HCT116 (cell line): Measurements from ENCODE around the gene ZNF213. TPM values are rescaled to one million over a fixed set of nuclear protein-coding genes. Genes with fewer than 3 reads are reported as not detected.

Experiments used
- ATAC-seq: fragments of 200-7000 bp; cut with Tn5 transposase; 2 replicates; pipeline ENCODE4 v1.9.1; 2020; ENCODE audit warnings: mild to moderate bottlenecking, moderate library complexity
- BruUV-seq: library from RNA; stranded (reverse); fragments of 400-500 nt; replicated peaks from 2 replicates; lab custom pipeline; 2021; lab: Mats Ljungman, UMichigan
- CTCF ChIA-PET: fragments of 300-600 bp; sonication (Branson Sonifier 250); formaldehyde crosslinking; loops from one replicate; lab custom pipeline; 2021; ENCODE audit warnings: antibody characterized with exemption; lab: Charles Lee
- POLR2A ChIA-PET: fragments of 300-600, 350-600 bp; sonication (Branson Sonifier 250); formaldehyde crosslinking; loops from one replicate; lab custom pipeline; 2021; ENCODE audit warnings: antibody characterized with exemption; lab: Charles Lee
- RAD21 ChIA-PET, 2 experiments: fragments of 300-600 bp; sonication (Branson Sonifier 250); formaldehyde crosslinking; loops; one replicate each; lab custom pipeline; 2023; ENCODE audit warnings: low total read pairs in 2 of 2; ENCODE audit not compliant: uncharacterized antibody in 2 of 2, unreplicated experiment in 2 of 2, low non-redundant PET in 1 of 2; lab: Charles Lee
- DNase-seq: peaks from one replicate; pipeline ENCODE4 v3.0.0-alpha.2; 2010; ENCODE audit warnings: low read depth, low spot score
- H2AFZ ChIP-seq: fragments of 200-600 bp; shearing (Covaris generic), sonication (generic); 2 replicates; pipeline ENCODE4 v1.6.1; 2017; ENCODE audit warnings: low read depth, mixed run types, mixed read lengths, antibody characterized with exemption, low read length; ENCODE audit not compliant: poor library complexity, severe bottlenecking
- H3K27ac ChIP-seq: 2 replicates; pipeline ENCODE4 v1.5.1; 2012; ENCODE audit warnings: low read depth, low read length
- H3K27me3 ChIP-seq: fragments of 200-600 bp; sonication (generic); 2 replicates; pipeline ENCODE4 v1.6.1; 2016; ENCODE audit warnings: mixed run types, low read length, mixed read lengths; ENCODE audit not compliant: insufficient read depth
- H3K36me3 ChIP-seq, 2 experiments: fragments of 200-500 bp in 1 of 2; fragments of 200-600 bp in 1 of 2; sonication (Bioruptor generic) in 1 of 2; sonication (generic) in 1 of 2; 2 replicates each; pipeline versions ENCODE4 v1.5.1 to v1.6.1; 2014 to 2016; ENCODE audit warnings: low read length in 2 of 2, inconsistent platforms in 1 of 2, mixed read lengths in 1 of 2, mixed run types in 1 of 2; ENCODE audit not compliant: insufficient read depth in 2 of 2, control insufficient read depth in 1 of 2
- H3K4me1 ChIP-seq, 2 experiments: fragments of 200-600 bp in 1 of 2; sonication (generic) in 1 of 2; 2 replicates each; pipeline versions ENCODE4 v1.5.1 to v1.6.1; 2012 to 2017; ENCODE audit warnings: low read length in 2 of 2, inconsistent platforms in 1 of 2, mild to moderate bottlenecking in 1 of 2, mixed read lengths in 1 of 2, mixed run types in 1 of 2, moderate library complexity in 1 of 2; ENCODE audit not compliant: insufficient read depth in 2 of 2, control insufficient read depth in 1 of 2
- H3K4me2 ChIP-seq: fragments of 200-600 bp; sonication (generic); 2 replicates; pipeline ENCODE4 v1.6.1; 2017; ENCODE audit warnings: mixed run types, low read length, mixed read lengths
- H3K4me3 ChIP-seq, 2 experiments: fragments of 200-600 bp in 1 of 2; sonication (generic) in 1 of 2; replicated peaks in 1 of 2; 2 replicates each; pipeline ENCODE4 v1.5.1; 2011 to 2016; ENCODE audit warnings: low read length in 2 of 2, control low read depth in 1 of 2, low read depth in 1 of 2, mild to moderate bottlenecking in 1 of 2, mixed read lengths in 1 of 2, mixed run types in 1 of 2
- H3K79me2 ChIP-seq: fragments of 200-600 bp; sonication (generic); 2 replicates; pipeline ENCODE4 v1.6.1; 2017; ENCODE audit warnings: mild to moderate bottlenecking, mixed run types, low read length, moderate library complexity, mixed read lengths; ENCODE audit not compliant: insufficient read depth
- H3K9ac ChIP-seq: fragments of 200-600 bp; sonication (generic); 2 replicates; pipeline ENCODE4 v1.6.1; 2016; ENCODE audit warnings: low read length, mixed read lengths
- H3K9me2 ChIP-seq: fragments of 200-600 bp; sonication (generic), shearing (Covaris generic); 2 replicates; pipeline ENCODE4 v1.6.1; 2017; ENCODE audit warnings: mixed run types, mild to moderate bottlenecking, moderate library complexity; ENCODE audit not compliant: insufficient read depth
- H3K9me3 ChIP-seq, 2 experiments: fragments of 200-500 bp in 1 of 2; fragments of 200-600 bp in 1 of 2; sonication (Bioruptor generic) in 1 of 2; sonication (generic) in 1 of 2; 2 replicates each; pipeline ENCODE4 v1.6.1; 2014 to 2017; ENCODE audit warnings: low read length in 2 of 2, mixed read lengths in 2 of 2, inconsistent platforms in 1 of 2, low read depth in 1 of 2, mild to moderate bottlenecking in 1 of 2, mixed run types in 1 of 2, moderate library complexity in 1 of 2; ENCODE audit not compliant: control insufficient read depth in 1 of 2, insufficient read depth in 1 of 2
- H4K20me1 ChIP-seq: fragments of 200-600 bp; sonication (generic), shearing (Covaris generic); 2 replicates; pipeline ENCODE4 v1.6.1; 2017; ENCODE audit warnings: mixed run types, mild to moderate bottlenecking, moderate library complexity; ENCODE audit not compliant: insufficient read depth
- CEBPB ChIP-seq: IDR thresholded peaks from 2 replicates; pipeline ENCODE4 v1.6.1; 2012; ENCODE audit warnings: low read depth
- EGR1 ChIP-seq: IDR thresholded peaks from 2 replicates; pipeline ENCODE4 v1.6.1; 2012; ENCODE audit warnings: low read depth
- ELF1 ChIP-seq: IDR thresholded peaks from 2 replicates; pipeline ENCODE4 v1.6.1; 2012; ENCODE audit warnings: low read depth, borderline replicate concordance
- EZH2 ChIP-seq: fragments of 200-600 bp; sonication (generic); IDR thresholded peaks from 2 replicates; pipeline ENCODE4 v1.6.1; 2017; ENCODE audit warnings: antibody characterized with exemption, mixed run types
- EZH2phosphoT487 ChIP-seq: fragments of 200-600 bp; IDR thresholded peaks from 2 replicates; pipeline ENCODE4 v1.6.1; 2018; ENCODE audit warnings: antibody characterized with exemption, borderline replicate concordance
- FOSL1 ChIP-seq: IDR thresholded peaks from 2 replicates; pipeline ENCODE4 v1.6.1; 2012; ENCODE audit warnings: low read depth
- JUND ChIP-seq: IDR thresholded peaks from 2 replicates; pipeline ENCODE4 v1.6.1; 2012
- MAX ChIP-seq: IDR thresholded peaks from 2 replicates; pipeline ENCODE4 v1.6.1; 2012
- POLR2A ChIP-seq: IDR thresholded peaks from 2 replicates; pipeline ENCODE4 v1.7.0; 2011; ENCODE audit warnings: borderline replicate concordance; ENCODE audit not compliant: insufficient read depth, insufficient read length; ENCODE audit errors: extremely low read depth
- POLR2AphosphoS5 ChIP-seq: IDR thresholded peaks from 2 replicates; pipeline ENCODE4 v1.6.1; 2011; ENCODE audit warnings: mild to moderate bottlenecking, low read depth, low read length, moderate library complexity
- REST ChIP-seq: IDR thresholded peaks from 2 replicates; pipeline ENCODE4 v1.6.1; 2012; ENCODE audit warnings: low read depth
- SIN3A ChIP-seq: IDR thresholded peaks from 2 replicates; pipeline ENCODE4 v1.6.1; 2012; ENCODE audit warnings: low read depth
- SP1 ChIP-seq: IDR thresholded peaks from 2 replicates; pipeline ENCODE4 v1.6.1; 2012; ENCODE audit warnings: low read depth
- TCF7L2 ChIP-seq: IDR thresholded peaks from 2 replicates; pipeline ENCODE4 v1.7.0; 2011; ENCODE audit warnings: borderline replicate concordance, inconsistent platforms; ENCODE audit not compliant: insufficient read depth, insufficient read length; ENCODE audit errors: extremely low read depth
- YY1 ChIP-seq: IDR thresholded peaks from 2 replicates; pipeline ENCODE4 v1.6.1; 2011; ENCODE audit warnings: low read length, low read depth, moderate library complexity, mild to moderate bottlenecking; ENCODE audit not compliant: insufficient replicate concordance; ENCODE audit errors: extremely low read depth
- ZFX ChIP-seq: fragments of 450-650 bp; IDR thresholded peaks from 2 replicates; pipeline ENCODE4 v1.6.1; 2017
- ZNF274 ChIP-seq: fragments of 200-500 bp; sonication (Bioruptor generic); IDR thresholded peaks from 2 replicates; pipeline ENCODE4 v1.6.1; 2014; ENCODE audit warnings: mild to moderate bottlenecking, low read depth, low read length, inconsistent platforms
- intact Hi-C: fragments of 100-400 bp; cut with micrococcal nuclease; formaldehyde crosslinking; loops from 2 replicates; pipeline ENCODE4 v1.10.0; 2022
- total RNA-seq: library from RNA; stranded (reverse); gene quantifications from one replicate; pipeline ENCODE4 v1.2.1, GENCODE V29; 2021; ENCODE audit not compliant: unreplicated experiment
- TF ChIP-seq, protein P1 (sequence below): IDR thresholded peaks from 2 replicates; pipeline ENCODE4 v1.6.1; 2011; ENCODE audit warnings: mild to moderate bottlenecking, low read length, moderate library complexity; ENCODE audit not compliant: insufficient replicate concordance; ENCODE audit errors: extremely low read depth
- TF ChIP-seq, protein P2 (sequence below), 3 experiments: fragments of 200-600 bp in 1 of 3; sonication (generic) in 1 of 3; IDR thresholded peaks in 2 of 3; conservative IDR thresholded peaks in 1 of 3; 2 replicates each; pipeline ENCODE4 v1.5.1; 2012 to 2017; ENCODE audit warnings: low read depth in 2 of 3, low read length in 2 of 3, antibody characterized with exemption in 1 of 3, borderline replicate concordance in 1 of 3, control low read depth in 1 of 3, mild to moderate bottlenecking in 1 of 3, mixed read lengths in 1 of 3, mixed run types in 1 of 3, moderate library complexity in 1 of 3; ENCODE audit not compliant: insufficient read depth in 1 of 3
- TF ChIP-seq, protein P3 (sequence below): IDR thresholded peaks from 2 replicates; pipeline ENCODE4 v1.6.1; 2012

The ZNF213 gene
- total RNA-seq, 1 experiment from 2014 or later = 11.0 TPM

DNA sequence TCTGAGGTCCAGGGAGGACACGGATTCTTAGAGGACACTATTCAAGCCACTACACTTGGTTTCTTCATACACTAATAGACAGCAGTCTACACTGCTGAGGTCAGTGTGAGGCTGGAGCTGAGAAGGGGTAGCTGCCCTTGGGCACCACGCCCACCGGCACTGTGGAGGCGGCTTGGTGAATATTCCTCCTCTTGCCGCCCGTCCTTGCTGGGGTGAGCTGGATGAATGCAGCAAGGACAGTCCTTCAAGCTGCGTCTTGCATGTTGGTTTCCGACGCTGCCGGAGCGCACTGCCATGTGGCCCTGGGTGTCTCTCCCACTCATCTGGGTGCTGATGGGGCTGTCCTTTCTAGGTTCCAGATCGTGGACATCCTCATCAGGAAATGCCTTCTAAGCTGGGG is 19.8 kb upstream of the ZNF213 start:
- ChIA-PET CTCF (interaction anchor here (0.9 kb wide), 1 partner anchor 15 kb away, joined by 4 read pairs; no protein-coding TSS in a partner anchor), POLR2A (interaction anchor here (2.1 kb wide), 1 partner anchor 8 kb away, joined by 6 read pairs; no protein-coding TSS in a partner anchor)
- no peak overlapping the region; the same call in 1 of the 2 replicates for H3K27ac ChIP-seq

More for the DNA sequence above, 19.8 kb upstream of the ZNF213 start:
- Histone ChIP-seq H3K9ac (no peak overlapping the region), H3K27me3 (no peaks in the 10 kb centered on the region), H3K4me2 (no peak overlapping the region), H3K36me3 (peaks cover 2 to 6% of the 10 kb centered on the region in 2 experiments; a peak in 3 of 4 replicates), H3K4me3 (no peak overlapping the region), H3K79me2 (peaks cover 14% of the 10 kb centered on the region; the same call in 1 of the 2 replicates), H3K4me1 (peaks cover 10 to 22% of the 10 kb centered on the region in 2 experiments), H3K9me3 (no peaks in the 10 kb centered on the region), H2AFZ (no peak overlapping the region), H4K20me1 (no peaks in the 10 kb centered on the region), H3K9me2 (no peaks in the 10 kb centered on the region)
- intact Hi-C loops = no loop called here
- no TSS peak for BruUV-seq
- TF ChIP-seq REST (no peak), EGR1 (no peak), SP1 (no peak), TCF7L2 (no peak), EZH2phosphoT487 (no peak), YY1 (no peak), SIN3A (no peak), FOSL1 (no peak), ELF1 (no peak), JUND (no peak), EZH2 (no peak), ZNF274 (no peak), MAX (no peak), ZFX (no peak), POLR2A (no peak), POLR2AphosphoS5 (no peak), CEBPB (no peak)
- TF ChIP-seq, protein P1, sequence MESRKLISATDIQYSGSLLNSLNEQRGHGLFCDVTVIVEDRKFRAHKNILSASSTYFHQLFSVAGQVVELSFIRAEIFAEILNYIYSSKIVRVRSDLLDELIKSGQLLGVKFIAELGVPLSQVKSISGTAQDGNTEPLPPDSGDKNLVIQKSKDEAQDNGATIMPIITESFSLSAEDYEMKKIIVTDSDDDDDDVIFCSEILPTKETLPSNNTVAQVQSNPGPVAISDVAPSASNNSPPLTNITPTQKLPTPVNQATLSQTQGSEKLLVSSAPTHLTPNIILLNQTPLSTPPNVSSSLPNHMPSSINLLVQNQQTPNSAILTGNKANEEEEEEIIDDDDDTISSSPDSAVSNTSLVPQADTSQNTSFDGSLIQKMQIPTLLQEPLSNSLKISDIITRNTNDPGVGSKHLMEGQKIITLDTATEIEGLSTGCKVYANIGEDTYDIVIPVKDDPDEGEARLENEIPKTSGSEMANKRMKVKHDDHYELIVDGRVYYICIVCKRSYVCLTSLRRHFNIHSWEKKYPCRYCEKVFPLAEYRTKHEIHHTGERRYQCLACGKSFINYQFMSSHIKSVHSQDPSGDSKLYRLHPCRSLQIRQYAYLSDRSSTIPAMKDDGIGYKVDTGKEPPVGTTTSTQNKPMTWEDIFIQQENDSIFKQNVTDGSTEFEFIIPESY = no peak
- TF ChIP-seq, protein P2, sequence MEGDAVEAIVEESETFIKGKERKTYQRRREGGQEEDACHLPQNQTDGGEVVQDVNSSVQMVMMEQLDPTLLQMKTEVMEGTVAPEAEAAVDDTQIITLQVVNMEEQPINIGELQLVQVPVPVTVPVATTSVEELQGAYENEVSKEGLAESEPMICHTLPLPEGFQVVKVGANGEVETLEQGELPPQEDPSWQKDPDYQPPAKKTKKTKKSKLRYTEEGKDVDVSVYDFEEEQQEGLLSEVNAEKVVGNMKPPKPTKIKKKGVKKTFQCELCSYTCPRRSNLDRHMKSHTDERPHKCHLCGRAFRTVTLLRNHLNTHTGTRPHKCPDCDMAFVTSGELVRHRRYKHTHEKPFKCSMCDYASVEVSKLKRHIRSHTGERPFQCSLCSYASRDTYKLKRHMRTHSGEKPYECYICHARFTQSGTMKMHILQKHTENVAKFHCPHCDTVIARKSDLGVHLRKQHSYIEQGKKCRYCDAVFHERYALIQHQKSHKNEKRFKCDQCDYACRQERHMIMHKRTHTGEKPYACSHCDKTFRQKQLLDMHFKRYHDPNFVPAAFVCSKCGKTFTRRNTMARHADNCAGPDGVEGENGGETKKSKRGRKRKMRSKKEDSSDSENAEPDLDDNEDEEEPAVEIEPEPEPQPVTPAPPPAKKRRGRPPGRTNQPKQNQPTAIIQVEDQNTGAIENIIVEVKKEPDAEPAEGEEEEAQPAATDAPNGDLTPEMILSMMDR (IDR thresholded peaks at IDR 0.05 in 2 of 3, conservative IDR thresholded peaks at IDR 0.05 in 1 of 3; ENCODE audit: borderline replicate concordance in 1 of 3, insufficient read depth in 1 of 3, low read depth in 2 of 3, low read length in 2 of 3) = no peak
- TF ChIP-seq, protein P3, sequence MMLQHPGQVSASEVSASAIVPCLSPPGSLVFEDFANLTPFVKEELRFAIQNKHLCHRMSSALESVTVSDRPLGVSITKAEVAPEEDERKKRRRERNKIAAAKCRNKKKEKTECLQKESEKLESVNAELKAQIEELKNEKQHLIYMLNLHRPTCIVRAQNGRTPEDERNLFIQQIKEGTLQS = no peak
- RAD21 ChIA-PET = no interaction called here
- ATAC-seq (no peak), DNase-seq (no peak)
